Activated naive CD8-positive, alpha-beta T cell treated with anti-CD3 and anti-CD28 coated beads, Interleukin-2, amount 50 U/mL, for 24 hours (primary cell): ENCODE data around the gene LRRC14B.
"Not testable (repeated sequence)": the region's sequence is repeated elsewhere in the genome, so short reads cannot be mapped to it uniquely, and the experiment has no call there.

ENCODE experiments used
- ATAC-seq: fragments of 150-1000 bp; cut with Tn5 transposase; one replicate; pipeline ENCODE4 v1.10.0; 2021
- DNase-seq: peaks from one replicate; pipeline ENCODE4 v3.0.0; 2021
- H3K27ac Mint-ChIP-seq: one replicate; pipeline ENCODE4 v1.8.0; 2021; ENCODE audit warnings: mild to moderate bottlenecking, mixed read lengths
- H3K27me3 Mint-ChIP-seq: one replicate; pipeline ENCODE4 v1.8.0; 2021; ENCODE audit warnings: mixed read lengths
- H3K36me3 Mint-ChIP-seq: one replicate; pipeline ENCODE4 v1.8.0; 2021; ENCODE audit warnings: low read depth, mixed read lengths
- H3K4me1 Mint-ChIP-seq: one replicate; pipeline ENCODE4 v1.8.0; 2021; ENCODE audit warnings: mixed read lengths
- H3K4me3 Mint-ChIP-seq: one replicate; pipeline ENCODE4 v1.8.0; 2021; ENCODE audit warnings: mild to moderate bottlenecking, moderate library complexity, mixed read lengths
- H3K9me3 Mint-ChIP-seq: one replicate; pipeline ENCODE4 v1.8.0; 2021; ENCODE audit warnings: mixed read lengths

The LRRC14B gene

GRCh38 chr5:217494-218456, 26.5 kb downstream of the LRRC14B start, which contains the start of the genes CCDC127 and SDHA:
Gene CCDC127 (minus strand): TSS chr5:218153. CDS start chr5:216849, 1,304 bp downstream.
Gene SDHA (plus strand): TSS chr5:218320. CDS start chr5:218356, 36 bp downstream.
- peak within 1 kb of the TSS; percentile 84 for H3K27ac Mint-ChIP-seq
- H3K27me3 Mint-ChIP-seq, H3K9me3 Mint-ChIP-seq: not testable (repeated sequence)
- DNase-seq (peak; percentile 99), ATAC-seq (peak; percentile 79)
- H3K36me3 Mint-ChIP-seq, result peaks cover 26% of the 10 kb centered on the region
- H3K4me3 Mint-ChIP-seq, result peak within 1 kb of the TSS; percentile 92
- H3K4me1 Mint-ChIP-seq, result peaks cover 60% of the 10 kb centered on the region

- peaks cover 64% of the 10 kb centered on the region for H3K4me1 Mint-ChIP-seq
- peak; percentile 10 for ATAC-seq
- no peaks in the 10 kb centered on the region for H3K9me3 Mint-ChIP-seq
- DNase-seq, result peak; percentile 22
- peaks cover 23% of the 10 kb centered on the region for H3K36me3 Mint-ChIP-seq
- peak overlapping the region; percentile 84 for H3K27ac Mint-ChIP-seq
- H3K27me3 Mint-ChIP-seq, result no peaks in the 10 kb centered on the region
- H3K4me3 Mint-ChIP-seq, result peak overlapping the region; percentile 92
Observed at GRCh38 chr5:218457-219291, 27.4 kb downstream of the LRRC14B start.

- no peaks in the 10 kb centered on the region for H3K27me3 Mint-ChIP-seq
- peak overlapping the region; percentile 84 for H3K27ac Mint-ChIP-seq
- peaks cover 56% of the 10 kb centered on the region for H3K4me1 Mint-ChIP-seq
- H3K4me3 Mint-ChIP-seq, result peak overlapping the region; percentile 92
- no peaks in the 10 kb centered on the region for H3K9me3 Mint-ChIP-seq
- ATAC-seq (peak; percentile 21), DNase-seq (peak; percentile 11)
- H3K36me3 Mint-ChIP-seq, result peaks cover 15% of the 10 kb centered on the region
Observed at GRCh38 chr5:219460-219863, 28.2 kb downstream of the LRRC14B start.

- no peaks in the 10 kb centered on the region for H3K9me3 Mint-ChIP-seq
- peaks cover 51% of the 10 kb centered on the region for H3K4me1 Mint-ChIP-seq
- peak overlapping the region; percentile 92 for H3K4me3 Mint-ChIP-seq
- DNase-seq (no peak), ATAC-seq (no peak)
- H3K36me3 Mint-ChIP-seq, result peaks cover 16% of the 10 kb centered on the region
- peak overlapping the region; percentile 84 for H3K27ac Mint-ChIP-seq
- H3K27me3 Mint-ChIP-seq, result no peaks in the 10 kb centered on the region
Observed at GRCh38 chr5:219991-220390, 28.7 kb downstream of the LRRC14B start.

GRCh38 chr5:222951-223715, 31.8 kb downstream of the LRRC14B start:
- ATAC-seq, H3K9me3 Mint-ChIP-seq, DNase-seq, H3K27me3 Mint-ChIP-seq: not testable (repeated sequence)
- Mint-ChIP-seq H3K36me3 (peaks cover 30% of the 10 kb centered on the region), H3K4me3 (peak overlapping the region; percentile 38), H3K4me1 (peaks cover 36% of the 10 kb centered on the region), H3K27ac (peak overlapping the region; percentile 13)

GRCh38 chr5:223791-224190, 32.5 kb downstream of the LRRC14B start:
- ATAC-seq (no peak), DNase-seq (no peak)
- H3K36me3 Mint-ChIP-seq, result peaks cover 33% of the 10 kb centered on the region
- no peak overlapping the region for H3K4me3 Mint-ChIP-seq
- no peaks in the 10 kb centered on the region for H3K9me3 Mint-ChIP-seq
- H3K4me1 Mint-ChIP-seq, result peaks cover 36% of the 10 kb centered on the region
- H3K27me3 Mint-ChIP-seq, result no peaks in the 10 kb centered on the region
- no peak overlapping the region for H3K27ac Mint-ChIP-seq

- H3K9me3 Mint-ChIP-seq, result no peaks in the 10 kb centered on the region
- DNase-seq (no peak), ATAC-seq (no peak)
- H3K27me3 Mint-ChIP-seq, result no peaks in the 10 kb centered on the region
- H3K4me1 Mint-ChIP-seq, result peaks cover 30% of the 10 kb centered on the region
- H3K4me3 Mint-ChIP-seq, result no peak overlapping the region
- no peak overlapping the region for H3K27ac Mint-ChIP-seq
- peaks cover 38% of the 10 kb centered on the region for H3K36me3 Mint-ChIP-seq
Observed at GRCh38 chr5:225334-225733, 34.0 kb downstream of the LRRC14B start.

- DNase-seq, H3K27me3 Mint-ChIP-seq, H3K4me3 Mint-ChIP-seq, H3K9me3 Mint-ChIP-seq, ATAC-seq, H3K27ac Mint-ChIP-seq: not testable (repeated sequence)
- Mint-ChIP-seq H3K4me1 (peaks cover 11% of the 10 kb centered on the region), H3K36me3 (peaks cover 46% of the 10 kb centered on the region)
Observed at GRCh38 chr5:227375-227774, 36.1 kb downstream of the LRRC14B start.

GRCh38 chr5:228886-229285, 37.6 kb downstream of the LRRC14B start:
- ATAC-seq (no peak), DNase-seq (no peak)
- Mint-ChIP-seq H3K36me3 (peaks cover 54% of the 10 kb centered on the region), H3K4me3 (no peak overlapping the region), H3K27ac (no peak overlapping the region), H3K9me3 (no peaks in the 10 kb centered on the region), H3K4me1 (no peaks in the 10 kb centered on the region), H3K27me3 (no peaks in the 10 kb centered on the region)

- no peaks in the 10 kb centered on the region for H3K27me3 Mint-ChIP-seq
- peaks cover 54% of the 10 kb centered on the region for H3K36me3 Mint-ChIP-seq
- H3K27ac Mint-ChIP-seq, result no peak overlapping the region
- ATAC-seq (no peak), DNase-seq (no peak)
- no peak overlapping the region for H3K4me3 Mint-ChIP-seq
- H3K9me3 Mint-ChIP-seq, result no peaks in the 10 kb centered on the region
- H3K4me1 Mint-ChIP-seq, result no peaks in the 10 kb centered on the region
Observed at GRCh38 chr5:230711-231110, 39.4 kb downstream of the LRRC14B start.

- Mint-ChIP-seq H3K27me3 (no peaks in the 10 kb centered on the region), H3K27ac (no peak overlapping the region), H3K36me3 (peaks cover 54% of the 10 kb centered on the region), H3K4me3 (no peak overlapping the region), H3K4me1 (no peaks in the 10 kb centered on the region), H3K9me3 (no peaks in the 10 kb centered on the region)
- ATAC-seq (peak; percentile 51), DNase-seq (no peak)
Observed at GRCh38 chr5:231661-232060, 40.4 kb downstream of the LRRC14B start.

- peaks cover 48% of the 10 kb centered on the region for H3K36me3 Mint-ChIP-seq
- not testable (repeated sequence) for H3K4me3 Mint-ChIP-seq
Observed at GRCh38 chr5:233426-233825, 42.1 kb downstream of the LRRC14B start.

GRCh38 chr5:234450-234849, 43.2 kb downstream of the LRRC14B start:
- ATAC-seq, result no peak
- Mint-ChIP-seq H3K27ac (peak overlapping the region; percentile 31), H3K9me3 (no peaks in the 10 kb centered on the region), H3K4me1 (no peaks in the 10 kb centered on the region), H3K36me3 (peaks cover 41% of the 10 kb centered on the region), H3K27me3 (no peaks in the 10 kb centered on the region), H3K4me3 (no peak overlapping the region)
- DNase-seq, result no peak

More at GRCh38 chr5:233426-233825, 42.1 kb downstream of the LRRC14B start:
- H3K27me3 Mint-ChIP-seq, H3K27ac Mint-ChIP-seq, ATAC-seq, DNase-seq, H3K4me1 Mint-ChIP-seq, H3K9me3 Mint-ChIP-seq: not testable (repeated sequence)

- ATAC-seq, H3K4me1 Mint-ChIP-seq, H3K27me3 Mint-ChIP-seq, H3K9me3 Mint-ChIP-seq, H3K4me3 Mint-ChIP-seq, DNase-seq: not testable (repeated sequence)
- peaks cover 44% of the 10 kb centered on the region for H3K36me3 Mint-ChIP-seq
- H3K27ac Mint-ChIP-seq, result peak overlapping the region; percentile 36
Observed at GRCh38 chr5:235527-235926, 44.2 kb downstream of the LRRC14B start.
